ENCODE data around the gene SYPL1.

The SYPL1 gene

DNA sequence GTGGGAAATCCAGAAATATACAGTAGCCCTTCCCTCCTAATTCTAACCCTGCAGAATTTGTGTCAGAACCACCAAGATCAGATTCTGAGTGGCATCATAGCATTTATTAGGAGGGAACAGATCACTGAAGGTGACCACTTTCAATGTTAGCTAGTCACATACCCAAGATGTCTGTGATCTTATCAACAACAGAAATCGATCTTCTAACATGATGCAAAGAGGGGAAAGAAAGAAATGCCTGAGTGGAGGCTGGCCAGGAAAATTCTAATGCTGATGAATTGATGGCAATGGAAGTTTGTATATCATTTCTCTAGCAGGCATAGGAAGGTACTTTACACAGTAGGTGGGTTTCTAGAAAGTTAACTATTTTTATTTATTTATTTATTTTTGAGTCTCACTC, 10.6 kb upstream of the SYPL1 start:
- DNase-seq (ENCODE audit: low spot score): no peak
- FAIRE-seq: no peak

DNA sequence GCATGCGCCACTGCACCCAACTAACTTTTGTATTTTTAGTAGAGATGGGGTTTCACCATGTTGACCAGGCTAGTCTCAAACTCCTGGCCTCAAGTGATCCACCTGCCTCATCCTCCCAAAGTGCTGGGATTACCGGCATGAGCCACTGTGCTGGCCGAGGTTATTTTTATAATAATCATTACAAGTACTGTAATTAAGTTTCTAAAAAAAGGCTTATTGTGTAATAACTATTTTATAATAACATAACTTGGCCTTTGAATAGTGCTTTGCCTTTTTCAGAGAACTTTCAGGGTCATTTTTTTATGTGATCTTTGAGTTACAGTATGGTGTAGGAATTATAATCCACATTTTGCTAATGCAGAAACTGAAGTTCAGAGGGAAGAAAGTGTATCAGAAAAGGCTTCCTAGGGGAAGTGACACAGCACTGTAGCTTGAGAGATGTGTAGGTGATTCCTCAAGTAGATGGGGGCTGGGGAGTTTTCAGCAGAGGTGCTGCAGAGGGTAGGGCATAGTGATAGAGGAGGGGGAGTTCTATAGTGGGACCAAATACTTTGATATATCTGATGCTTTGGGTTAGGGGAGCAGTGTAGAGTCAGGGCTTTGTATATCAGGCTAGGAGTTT, 9.2 kb upstream of the SYPL1 start:
- FAIRE-seq: no peak
- no peak for DNase-seq (ENCODE audit: low spot score)

DNA sequence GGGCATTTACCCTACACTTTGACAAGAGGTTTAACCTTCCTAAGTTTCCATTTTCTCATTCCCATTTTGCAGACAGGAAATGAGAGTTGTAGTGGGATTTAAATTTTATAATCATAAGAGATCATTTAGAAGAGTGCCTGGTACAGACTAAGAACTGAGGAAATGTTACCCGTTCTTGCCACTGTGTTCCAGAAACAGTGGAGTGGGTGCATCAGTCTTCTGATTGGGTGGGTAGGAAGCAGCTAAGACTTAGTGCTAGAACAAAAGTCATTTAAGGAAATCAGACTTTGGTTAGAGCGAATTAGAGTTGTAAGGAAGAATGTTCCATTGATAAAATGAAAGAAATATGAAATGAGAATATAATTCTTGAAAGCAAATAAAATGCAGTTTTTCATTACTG, 8.4 kb upstream of the SYPL1 start:
- DNase-seq (ENCODE audit: low spot score) (no peak), FAIRE-seq (no peak)

GRCh38 chr7:106119719-106120118, 7.6 kb upstream of the SYPL1 start:
- DNase-seq (ENCODE audit: low spot score): no peak

DNA sequence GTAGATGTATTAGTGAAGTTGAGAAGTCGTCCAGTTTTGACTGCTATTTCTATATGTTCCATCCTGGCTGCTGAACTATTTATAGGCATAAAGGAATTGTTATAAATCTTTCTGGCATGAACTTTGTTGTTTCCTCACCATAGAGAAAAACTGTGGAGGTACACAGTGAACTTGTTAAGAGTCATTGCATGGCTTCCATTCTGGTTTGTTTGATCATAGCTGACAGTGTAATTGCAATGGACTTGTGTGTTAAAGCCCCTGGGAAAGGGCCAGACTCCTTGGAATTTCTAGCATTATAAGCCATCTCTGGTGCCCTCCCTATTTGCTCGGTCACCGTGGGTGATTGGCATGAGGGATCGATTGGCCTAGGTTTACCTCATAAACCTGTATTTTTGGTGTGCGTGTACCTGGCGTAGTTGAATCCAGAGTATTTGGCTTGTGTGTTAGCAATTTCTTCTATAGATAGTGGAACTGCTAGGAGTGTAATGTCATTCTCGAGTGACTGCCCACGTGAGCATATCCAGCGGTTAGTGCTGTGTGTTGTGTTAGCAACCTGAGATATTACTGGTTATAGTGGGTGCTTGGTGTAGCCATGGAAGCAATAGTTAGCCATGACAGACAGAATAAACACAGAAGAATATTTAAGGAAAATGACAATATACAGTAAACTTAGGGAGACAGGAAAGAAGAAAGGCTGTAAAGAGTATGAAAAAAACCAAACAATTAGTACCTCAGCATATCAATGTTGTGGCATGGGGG, 5.9 kb upstream of the SYPL1 start:
- DNase-seq (ENCODE audit: low spot score) (no peak), FAIRE-seq (no peak)

More at GRCh38 chr7:106119719-106120118, 7.6 kb upstream of the SYPL1 start:
- no peak for FAIRE-seq

DNA sequence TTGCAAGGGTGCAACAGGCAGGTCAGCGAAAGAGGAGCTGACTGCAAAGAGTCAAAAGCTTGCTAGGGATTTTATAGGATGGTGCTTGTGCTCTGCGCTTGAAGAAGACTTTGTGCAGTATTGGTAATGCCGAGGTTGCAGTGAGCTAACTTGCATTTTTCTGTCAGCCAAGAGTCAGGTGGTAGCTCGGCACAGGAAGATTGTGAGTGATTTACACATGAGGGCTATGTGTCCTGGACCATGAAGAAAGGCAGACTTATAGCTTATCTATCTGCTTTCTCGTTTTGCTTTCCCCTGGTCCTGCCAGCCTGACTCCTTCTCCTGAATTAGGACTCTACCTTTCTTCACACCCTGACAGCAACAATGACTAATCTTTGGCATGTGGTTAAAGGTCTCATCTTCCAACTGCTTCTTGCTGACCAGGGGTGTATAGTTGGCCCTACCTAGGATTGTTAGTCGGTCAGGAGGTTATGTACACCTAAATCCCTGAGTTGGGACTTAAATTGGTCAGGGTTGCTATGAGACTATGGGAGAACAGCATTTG, 4.1 kb upstream of the SYPL1 start:
- no peak for DNase-seq (ENCODE audit: low spot score)
- no peak for FAIRE-seq

DNA sequence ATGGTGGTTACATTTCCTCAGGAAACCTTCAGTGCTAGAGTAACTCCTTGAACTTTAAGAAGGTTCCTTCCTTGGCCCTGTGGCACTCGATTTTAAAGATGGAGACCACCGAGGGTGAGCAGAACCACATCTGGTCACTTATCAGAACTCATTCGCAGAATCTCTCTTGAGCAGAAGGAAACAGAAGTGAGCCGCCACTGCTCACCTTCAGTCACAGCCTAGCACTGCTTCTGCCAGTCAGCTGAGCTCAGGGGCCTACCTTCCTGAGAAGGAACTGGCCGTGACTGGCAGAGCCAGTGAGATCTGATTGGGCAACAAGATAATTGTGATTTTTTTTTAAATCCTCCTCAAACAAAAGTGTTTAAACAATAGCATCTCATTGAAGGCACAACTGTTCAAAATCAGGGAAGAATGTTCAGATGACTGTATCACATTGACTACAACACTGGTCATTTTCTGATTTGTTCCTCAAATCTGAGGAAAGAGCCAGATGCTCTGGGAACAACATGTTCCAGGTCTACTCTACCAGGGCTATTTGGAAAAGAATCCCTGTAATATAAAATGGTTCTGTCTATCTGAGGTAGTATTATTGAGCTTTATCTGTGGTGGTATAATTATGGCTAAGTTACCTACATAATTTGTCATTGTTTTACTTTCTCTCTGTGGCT, 2.7 kb upstream of the SYPL1 start:
- DNase-seq (ENCODE audit: low spot score) (no peak), FAIRE-seq (no peak)

DNA sequence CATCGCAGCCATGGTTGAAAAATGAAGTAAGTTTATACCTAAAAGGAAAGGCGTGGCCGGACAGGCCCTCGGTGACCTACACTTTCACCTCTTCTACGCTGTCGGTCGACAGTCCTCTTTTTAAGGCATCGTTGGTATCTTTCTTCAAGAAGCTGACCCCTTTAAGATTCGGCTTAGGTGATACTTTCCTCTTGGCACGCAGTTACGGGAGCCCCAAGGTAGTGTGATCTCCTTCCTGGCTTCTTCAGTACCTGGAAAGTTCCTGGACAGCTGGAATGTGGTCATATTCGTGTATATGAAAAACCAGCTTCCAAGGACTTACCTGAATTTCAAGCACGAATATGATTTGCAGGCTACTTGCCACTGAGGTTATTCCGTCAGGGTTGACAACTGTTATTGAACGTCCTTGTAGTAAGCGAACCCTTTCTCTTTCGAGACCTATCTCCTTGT, 885 bp upstream of the SYPL1 start:
- no peak for FAIRE-seq
- no peak for DNase-seq (ENCODE audit: low spot score)

DNA sequence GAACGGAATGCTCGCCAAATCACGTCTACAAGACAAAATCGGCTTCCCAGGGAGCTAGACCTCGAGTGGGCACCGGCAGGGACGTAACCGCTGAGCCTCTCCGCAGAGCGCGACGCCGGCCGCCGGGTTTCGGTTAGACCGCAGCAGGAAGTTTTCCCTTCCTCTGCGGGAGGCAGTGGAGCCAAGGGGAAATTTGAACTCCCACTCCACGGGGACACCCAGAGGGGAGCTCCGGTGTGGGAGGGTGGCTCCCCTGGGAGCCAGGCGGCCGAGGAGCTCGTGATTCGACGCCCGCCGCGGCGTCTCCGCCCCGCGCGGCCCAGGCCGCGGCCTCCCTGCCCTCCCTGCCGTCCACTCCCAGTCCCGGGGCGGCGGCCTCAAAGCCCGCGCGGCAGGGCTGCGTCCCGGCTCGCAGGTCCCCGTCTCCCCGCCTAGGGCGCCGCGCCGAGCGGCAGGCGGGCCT, 426 bp downstream of the SYPL1 start:
- DNase-seq (ENCODE audit: low spot score): peak; percentile 60
- no peak for FAIRE-seq

- DNase-seq (ENCODE audit: low spot score) (peak; percentile 23), FAIRE-seq (no peak)
Observed at GRCh38 chr7:106110885-106111654, 1.0 kb downstream of the SYPL1 start.

DNA sequence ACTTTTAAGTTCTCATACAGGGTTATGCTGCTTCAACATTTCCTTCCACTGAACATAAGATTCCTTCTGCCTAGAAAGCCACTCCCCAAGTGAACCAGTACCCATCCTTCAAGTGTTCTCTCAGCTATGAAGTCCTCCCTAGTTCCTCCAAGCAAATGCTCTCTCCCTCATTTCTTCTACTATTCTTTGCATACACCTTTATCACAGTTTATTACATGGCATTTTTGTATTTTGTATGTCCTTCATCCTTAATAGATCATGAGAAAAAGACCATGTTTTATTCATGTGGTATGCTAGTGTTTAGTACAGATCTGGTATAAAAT, 1.9 kb downstream of the SYPL1 start:
- DNase-seq (ENCODE audit: low spot score) (peak; percentile 35), FAIRE-seq (peak; percentile 76)

GRCh38 chr7:106109521-106110237, 2.4 kb downstream of the SYPL1 start:
- no peak for DNase-seq (ENCODE audit: low spot score)
- no peak for FAIRE-seq

DNA sequence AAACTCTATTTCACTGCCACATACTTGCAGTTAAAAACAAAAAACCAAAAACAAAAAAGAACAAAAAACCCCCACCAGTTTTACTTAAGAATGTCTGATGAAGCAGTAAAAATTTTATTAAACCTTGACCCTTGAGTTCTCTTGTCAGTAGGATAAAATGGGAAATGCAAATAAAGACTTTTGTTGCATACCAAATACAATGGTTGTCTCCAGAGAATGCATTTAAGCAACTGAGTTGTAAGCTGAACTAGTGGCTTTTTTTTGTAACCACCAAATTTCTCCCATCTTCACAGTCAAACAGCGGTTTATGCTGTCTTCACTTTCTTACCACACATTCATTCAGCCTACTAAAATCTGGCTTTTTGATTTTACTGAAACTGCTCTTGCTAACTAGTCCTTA, 3.1 kb downstream of the SYPL1 start:
- DNase-seq (ENCODE audit: low spot score) (no peak), FAIRE-seq (no peak)

DNA sequence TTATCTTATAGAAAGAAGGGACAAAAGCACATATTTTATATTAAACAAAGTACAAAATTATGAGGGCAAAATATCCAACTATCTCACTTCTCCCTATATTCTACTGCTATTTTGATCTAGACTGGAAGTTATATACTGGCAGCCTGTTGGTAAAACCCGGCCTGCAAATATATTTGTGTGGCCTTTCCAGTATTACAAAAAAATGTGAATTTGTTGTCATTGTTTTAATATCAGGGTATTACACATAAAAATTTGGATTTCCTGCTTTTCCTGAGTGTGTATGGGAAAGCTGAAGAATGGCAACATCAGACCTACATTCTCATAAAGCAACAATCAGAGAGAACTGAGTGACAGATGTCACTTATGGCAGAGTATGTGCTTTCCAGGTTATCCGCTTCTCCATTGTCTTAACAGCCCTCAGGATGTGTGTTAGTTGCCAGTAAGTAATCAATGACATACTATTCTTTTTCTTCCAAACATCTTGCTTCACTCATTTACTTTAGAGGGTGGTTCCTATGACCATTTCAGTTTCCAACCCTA, 7.3 kb downstream of the SYPL1 start:
- FAIRE-seq: no peak
- no peak for DNase-seq (ENCODE audit: low spot score)

DNA sequence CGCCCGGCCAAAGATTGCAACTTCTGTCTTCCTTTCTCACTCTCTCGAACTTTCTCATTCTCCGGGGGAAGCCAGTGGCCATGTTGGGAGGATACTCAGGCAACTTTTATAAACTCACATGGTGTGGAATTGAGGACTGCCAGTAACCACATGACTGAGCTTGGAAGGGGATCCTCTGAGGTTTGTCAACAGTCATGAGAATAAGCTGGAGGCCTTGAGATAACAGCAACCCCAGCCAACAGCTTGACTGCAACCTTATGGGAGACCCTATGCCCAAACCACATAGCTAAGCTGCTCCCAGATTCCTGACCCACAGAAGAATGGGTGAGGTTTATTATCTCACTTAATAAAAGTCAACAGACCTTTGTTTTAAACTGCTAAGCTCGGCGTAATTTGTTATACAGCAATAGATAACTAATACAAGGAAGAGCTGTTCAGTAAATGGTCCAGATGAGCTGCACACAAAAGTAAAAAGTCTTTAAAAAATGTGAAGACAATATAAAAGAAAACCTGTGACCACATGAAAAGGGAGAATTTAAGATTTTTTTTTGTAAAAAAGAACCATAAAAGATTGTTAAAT, 9.6 kb downstream of the SYPL1 start:
- no peak for FAIRE-seq
- no peak for DNase-seq (ENCODE audit: low spot score)

DNA sequence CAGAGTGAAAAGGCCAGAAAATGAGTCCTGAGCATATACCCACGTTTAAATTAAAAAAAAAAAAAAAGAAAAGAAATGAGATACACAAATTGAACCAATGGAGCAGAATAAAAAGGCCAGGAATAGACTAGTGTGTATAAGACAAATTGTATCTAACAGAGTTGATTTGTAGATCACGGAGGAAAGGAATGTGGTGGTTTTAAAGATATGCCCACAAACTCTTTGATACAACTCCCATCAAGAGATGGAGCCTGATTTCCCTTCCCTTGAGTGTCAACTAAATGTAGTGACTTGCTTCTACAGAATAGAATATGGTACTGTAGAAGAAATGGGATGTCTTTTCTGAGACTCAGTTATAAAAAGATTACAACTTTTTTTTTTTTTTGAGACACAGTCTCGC, 10.4 kb downstream of the SYPL1 start:
- FAIRE-seq: peak; percentile 43
- no peak for DNase-seq (ENCODE audit: low spot score)

GRCh38 chr7:106100863-106101629, 11.1 kb downstream of the SYPL1 start:
- no peak for FAIRE-seq
- DNase-seq (ENCODE audit: low spot score): no peak

GRCh38 chr7:106099539-106099938, 12.6 kb downstream of the SYPL1 start:
- FAIRE-seq (no peak), DNase-seq (ENCODE audit: low spot score) (no peak)

DNA sequence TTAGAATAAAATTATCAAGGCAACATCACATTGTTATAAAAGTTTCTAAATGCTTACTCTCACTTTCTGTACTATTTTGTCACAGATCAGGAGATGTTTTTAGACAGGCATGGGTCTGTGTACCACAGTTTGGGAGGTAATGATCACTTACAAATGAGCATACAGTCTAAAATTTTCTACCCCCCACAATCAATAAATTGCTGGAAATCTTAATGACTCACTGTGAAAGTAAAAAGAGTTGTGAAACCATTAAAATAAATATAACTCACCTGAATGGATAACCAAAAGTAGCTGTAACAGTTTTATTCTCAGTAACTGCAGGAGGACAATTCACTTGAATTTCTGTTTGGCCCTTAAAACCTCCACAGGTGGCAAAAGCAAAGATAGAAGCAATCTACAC, 13.2 kb downstream of the SYPL1 start:
- no peak for FAIRE-seq
- no peak for DNase-seq (ENCODE audit: low spot score)

DNA sequence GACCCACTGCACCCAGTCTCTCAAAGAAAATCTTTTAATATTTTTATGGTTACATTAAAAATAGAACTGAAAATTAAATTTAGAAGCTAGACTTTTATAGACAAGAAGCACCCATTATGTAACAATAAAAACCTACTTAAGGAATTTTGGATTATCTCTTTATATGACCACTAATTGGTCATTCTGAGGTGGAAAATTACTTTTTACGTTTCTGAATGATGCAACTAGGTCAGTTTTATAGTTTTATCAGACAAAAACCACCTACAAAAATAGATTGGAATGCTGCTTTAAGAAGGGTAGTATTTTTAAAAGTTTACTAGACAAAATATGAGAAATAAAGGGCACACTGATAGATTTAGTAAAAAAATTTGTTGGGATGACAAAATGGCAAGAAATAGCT, 16.5 kb downstream of the SYPL1 start:
- DNase-seq (ENCODE audit: low spot score) (no peak), FAIRE-seq (no peak)

All from RCC 7860 (cell line).